GM19468 (cell line): Measurements from ENCODE around the gene UPF1.
"Not testable (repeated sequence)": the region's sequence is repeated elsewhere in the genome, so short reads cannot be mapped to it uniquely, and the experiment has no call there.

Experiments used
- ATAC-seq: cut with Tn5 transposase; IDR thresholded peaks from one replicate; pipeline ENCODE4 v1.9.1; 2021; ENCODE audit warnings: mild to moderate bottlenecking, moderate library complexity, moderate number of reproducible peaks; ENCODE audit not compliant: unreplicated experiment; ENCODE audit errors: extremely low read depth

The UPF1 gene

GRCh38 chr19:18798384-18799352 lies 33.1 kb upstream of the UPF1 start:
- no peak for ATAC-seq

- no peak for ATAC-seq
Observed at GRCh38 chr19:18799389-18799970, 32.3 kb upstream of the UPF1 start.

GRCh38 chr19:18800079-18800478 lies 31.7 kb upstream of the UPF1 start:
- ATAC-seq: no peak

- ATAC-seq: no peak
Observed at GRCh38 chr19:18800636-18801035, 31.1 kb upstream of the UPF1 start.

- ATAC-seq: no peak
Observed at GRCh38 chr19:18802354-18802753, 29.4 kb upstream of the UPF1 start.

GRCh38 chr19:18803550-18804138 lies 28.1 kb upstream of the UPF1 start:
- ATAC-seq: no peak

GRCh38 chr19:18804139-18804601 lies 27.6 kb upstream of the UPF1 start:
- no peak for ATAC-seq

GRCh38 chr19:18804643-18805042 lies 27.1 kb upstream of the UPF1 start:
- no peak for ATAC-seq

GRCh38 chr19:18807861-18808331 lies 23.9 kb upstream of the UPF1 start:
- no peak for ATAC-seq

GRCh38 chr19:18809149-18809868 lies 22.4 kb upstream of the UPF1 start:
- no peak for ATAC-seq

GRCh38 chr19:18811638-18812037 lies 20.1 kb upstream of the UPF1 start:
- not testable (repeated sequence) for ATAC-seq

GRCh38 chr19:18814063-18814462 lies 17.7 kb upstream of the UPF1 start:
- no peak for ATAC-seq

- ATAC-seq: no peak
Observed at GRCh38 chr19:18815673-18816072, 16.1 kb upstream of the UPF1 start.

GRCh38 chr19:18816645-18817044 lies 15.1 kb upstream of the UPF1 start:
- ATAC-seq: not testable (repeated sequence)

GRCh38 chr19:18817574-18817973 lies 14.2 kb upstream of the UPF1 start:
- ATAC-seq: no peak

- ATAC-seq: no peak
Observed at GRCh38 chr19:18828786-18829185, 3.0 kb upstream of the UPF1 start.

- ATAC-seq: no peak
Observed at GRCh38 chr19:18830488-18830887, 1.3 kb upstream of the UPF1 start.

- no peak for ATAC-seq
Observed at GRCh38 chr19:18832306-18833140, 764 bp downstream of the UPF1 start.

- no peak for ATAC-seq
Observed at GRCh38 chr19:18833141-18833476, 1.4 kb downstream of the UPF1 start.
